Naive B cell (primary cell): Measurements from ENCODE around the gene LSP1. TPM values are rescaled to one million over a fixed set of nuclear protein-coding genes. Genes with fewer than 3 reads are reported as not detected.
A peak's percentile ranks its signal among the peaks of the same experiment; 100 is the strongest.

Experiments
- ATAC-seq, 2 donors: fragments of 150-1000 bp; cut with Tn5 transposase; 2 replicates each; pipeline ENCODE4 v1.10.0; 2021; ENCODE audit warnings: low read depth in 2 of 2, mild to moderate bottlenecking in 2 of 2, moderate library complexity in 2 of 2
- DNase-seq: peaks from one replicate; pipeline ENCODE4 v3.0.0; 2022
- H3K27ac Mint-ChIP-seq, 6 donors: one replicate each; pipeline ENCODE4 v1.8.0; 2020 to 2022; ENCODE audit warnings: mild to moderate bottlenecking in 6 of 6, mixed read lengths in 6 of 6, moderate library complexity in 5 of 6, inconsistent platforms in 2 of 6
- H3K27me3 Mint-ChIP-seq, 3 donors: one replicate each; pipeline ENCODE4 v1.8.0; 2021 to 2022; ENCODE audit warnings: mixed read lengths in 3 of 3, mild to moderate bottlenecking in 1 of 3
- H3K36me3 Mint-ChIP-seq, 2 donors: one replicate each; pipeline ENCODE4 v1.8.0; 2020 to 2022; ENCODE audit warnings: mixed read lengths in 2 of 2, inconsistent platforms in 1 of 2, mild to moderate bottlenecking in 1 of 2
- H3K4me1 Mint-ChIP-seq, 3 donors: one replicate each; pipeline ENCODE4 v1.8.0; 2020 to 2022; ENCODE audit warnings: mixed read lengths in 3 of 3, inconsistent platforms in 1 of 3, mild to moderate bottlenecking in 1 of 3, moderate library complexity in 1 of 3
- H3K4me3 Mint-ChIP-seq, 8 donors: one replicate each; pipeline ENCODE4 v1.8.0; 2020 to 2022; ENCODE audit warnings: mild to moderate bottlenecking in 8 of 8, mixed read lengths in 8 of 8, moderate library complexity in 8 of 8, inconsistent platforms in 2 of 8
- H3K9me3 Mint-ChIP-seq, 7 donors: one replicate each; pipeline ENCODE4 v1.8.0; 2020 to 2022; ENCODE audit warnings: mixed read lengths in 7 of 7, mild to moderate bottlenecking in 5 of 7, inconsistent platforms in 2 of 7, moderate library complexity in 1 of 7
- polyA plus RNA-seq, 6 donors: library from polyadenylated mRNA; unstranded; fragments of 300-500 nt; fragmentation: Illumina TruSeq; gene quantifications; one replicate each; pipeline ENCODE4 v1.2.3, GENCODE V29; 2021; ENCODE audit warnings: low read depth in 6 of 6

Gene LSP1
- polyA plus RNA-seq, 6 donors from 2014 or later, result 342 to 587 (median 422) TPM

DNA sequence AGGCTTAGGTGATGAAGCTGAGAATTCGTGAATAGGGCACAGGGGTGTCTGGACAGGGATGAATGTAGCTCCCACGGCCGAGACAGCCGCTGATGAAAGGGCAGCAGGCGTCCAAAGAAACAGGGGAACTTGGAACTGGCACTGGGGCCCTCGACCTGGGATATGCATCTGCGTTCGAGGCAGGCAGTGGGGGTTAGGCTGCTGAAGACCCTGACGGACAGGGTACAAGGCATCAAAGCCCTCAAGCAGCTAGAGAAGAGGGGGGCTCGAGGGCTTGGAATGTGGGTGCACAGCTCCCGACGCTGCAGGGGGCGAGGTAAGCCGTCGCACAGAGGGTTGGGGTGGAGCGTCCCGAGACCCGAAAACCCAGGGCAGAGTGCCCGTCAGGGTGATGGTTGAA lies 25.0 kb upstream of the LSP1 start:
- H3K4me3 Mint-ChIP-seq, result no peak overlapping the region
- DNase-seq, result no peak
- no peaks in the 10 kb centered on the region for H3K9me3 Mint-ChIP-seq
- no peak for ATAC-seq
- peaks cover 13 to 43% (median 29%) of the 10 kb centered on the region in 3 donors for H3K27me3 Mint-ChIP-seq
- peaks cover 2 to 5% (median 3%) of the 10 kb centered on the region in 3 donors for H3K4me1 Mint-ChIP-seq
- H3K36me3 Mint-ChIP-seq, result no peaks in the 10 kb centered on the region
- peak overlapping the region in 1 of 6 donors; percentile 49 for H3K27ac Mint-ChIP-seq

DNA sequence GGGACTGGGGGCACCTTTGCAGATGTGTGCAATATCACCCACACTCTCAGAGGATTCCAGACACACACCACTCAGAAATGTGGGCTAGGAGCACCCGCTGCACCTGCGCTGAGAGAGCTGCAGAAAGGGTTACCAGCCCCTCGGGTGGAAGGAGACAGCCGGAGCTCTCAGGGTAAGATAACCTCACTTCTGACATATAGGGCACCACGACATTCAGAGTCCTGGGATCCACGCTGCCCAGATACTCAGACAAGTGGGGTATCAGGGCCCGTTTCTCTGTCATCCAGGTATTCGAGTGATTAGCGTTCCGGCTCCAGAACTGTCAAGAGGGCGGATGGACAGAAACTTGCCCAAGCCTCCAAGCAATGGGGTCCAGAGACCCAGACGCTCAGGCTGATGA lies 24.3 kb upstream of the LSP1 start:
- H3K27ac Mint-ChIP-seq, result peak overlapping the region in 1 of 6 donors; percentile 37
- H3K9me3 Mint-ChIP-seq, result no peaks in the 10 kb centered on the region
- H3K4me1 Mint-ChIP-seq, result peaks cover 2 to 5% (median 3%) of the 10 kb centered on the region in 3 donors
- peaks cover 13 to 47% (median 29%) of the 10 kb centered on the region in 3 donors for H3K27me3 Mint-ChIP-seq
- DNase-seq (no peak), ATAC-seq (no peak)
- no peak overlapping the region for H3K4me3 Mint-ChIP-seq
- no peaks in the 10 kb centered on the region for H3K36me3 Mint-ChIP-seq

DNA sequence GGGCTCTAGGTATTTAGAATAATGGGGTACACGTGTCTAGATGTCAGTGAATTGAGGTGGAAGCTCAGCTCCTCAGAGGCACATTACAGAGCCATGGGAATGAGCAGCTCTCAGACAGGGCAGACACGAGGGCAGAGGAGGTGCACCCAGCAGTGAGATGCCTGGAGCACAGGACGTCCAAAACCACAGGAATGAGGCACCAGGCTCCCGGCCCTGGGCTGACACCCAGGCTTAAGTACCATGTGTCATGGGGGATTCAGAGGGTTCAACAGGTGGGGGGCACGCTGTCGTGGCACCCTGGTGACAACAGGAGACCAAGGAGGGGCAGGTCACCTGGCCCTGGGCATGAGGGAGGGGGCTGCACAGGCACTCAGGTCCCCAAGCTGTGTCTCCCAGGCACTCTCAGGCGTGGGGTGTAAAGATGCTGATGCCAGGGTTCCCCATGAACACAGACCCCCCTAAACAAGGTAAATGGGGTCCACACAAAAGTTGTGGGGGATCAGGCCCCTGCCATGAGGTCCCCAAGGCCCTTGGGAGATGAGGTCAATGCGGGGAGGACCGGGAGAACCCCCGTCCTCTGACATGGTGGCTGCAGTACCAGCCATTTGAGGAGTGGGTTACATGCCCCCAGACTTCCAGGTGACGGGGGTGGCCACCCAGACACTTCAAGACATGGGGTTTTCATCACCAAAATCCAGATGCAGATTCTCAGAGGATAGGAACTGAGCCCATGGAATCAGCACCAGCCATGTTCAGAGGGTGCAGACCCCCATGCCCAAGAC lies 23.7 kb upstream of the LSP1 start:
- peak overlapping the region in 1 of 6 donors; percentile 37 for H3K27ac Mint-ChIP-seq
- peaks cover 13 to 50% (median 24%) of the 10 kb centered on the region in 3 donors for H3K27me3 Mint-ChIP-seq
- no peaks in the 10 kb centered on the region for H3K9me3 Mint-ChIP-seq
- no peak for DNase-seq
- ATAC-seq, result no peak
- peaks cover 2 to 5% (median 3%) of the 10 kb centered on the region in 3 donors for H3K4me1 Mint-ChIP-seq
- H3K4me3 Mint-ChIP-seq, result no peak overlapping the region
- no peaks in the 10 kb centered on the region for H3K36me3 Mint-ChIP-seq

DNA sequence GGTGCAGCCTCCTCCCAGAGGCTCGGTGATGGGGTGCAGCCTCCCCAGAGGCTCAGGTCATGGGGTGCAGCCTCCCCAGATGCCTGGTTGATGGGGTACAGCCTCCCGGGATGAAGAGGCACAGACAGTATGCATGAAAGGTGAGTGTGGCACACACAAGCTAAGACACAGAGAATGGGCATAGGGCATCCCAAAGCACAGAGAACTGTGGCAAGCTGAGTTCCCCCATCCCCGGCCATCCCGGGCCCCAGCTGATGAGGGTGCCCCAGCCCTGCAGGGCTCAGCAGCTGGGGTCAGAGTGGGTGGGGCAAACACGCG lies 22.9 kb upstream of the LSP1 start:
- Mint-ChIP-seq H3K36me3 (no peaks in the 10 kb centered on the region), H3K27ac (no peak overlapping the region), H3K4me3 (no peak overlapping the region), H3K27me3 (peaks cover 13 to 46% (median 19%) of the 10 kb centered on the region in 3 donors), H3K4me1 (peaks cover 2 to 5% (median 3%) of the 10 kb centered on the region in 3 donors), H3K9me3 (no peaks in the 10 kb centered on the region)
- DNase-seq (no peak), ATAC-seq (no peak)

DNA sequence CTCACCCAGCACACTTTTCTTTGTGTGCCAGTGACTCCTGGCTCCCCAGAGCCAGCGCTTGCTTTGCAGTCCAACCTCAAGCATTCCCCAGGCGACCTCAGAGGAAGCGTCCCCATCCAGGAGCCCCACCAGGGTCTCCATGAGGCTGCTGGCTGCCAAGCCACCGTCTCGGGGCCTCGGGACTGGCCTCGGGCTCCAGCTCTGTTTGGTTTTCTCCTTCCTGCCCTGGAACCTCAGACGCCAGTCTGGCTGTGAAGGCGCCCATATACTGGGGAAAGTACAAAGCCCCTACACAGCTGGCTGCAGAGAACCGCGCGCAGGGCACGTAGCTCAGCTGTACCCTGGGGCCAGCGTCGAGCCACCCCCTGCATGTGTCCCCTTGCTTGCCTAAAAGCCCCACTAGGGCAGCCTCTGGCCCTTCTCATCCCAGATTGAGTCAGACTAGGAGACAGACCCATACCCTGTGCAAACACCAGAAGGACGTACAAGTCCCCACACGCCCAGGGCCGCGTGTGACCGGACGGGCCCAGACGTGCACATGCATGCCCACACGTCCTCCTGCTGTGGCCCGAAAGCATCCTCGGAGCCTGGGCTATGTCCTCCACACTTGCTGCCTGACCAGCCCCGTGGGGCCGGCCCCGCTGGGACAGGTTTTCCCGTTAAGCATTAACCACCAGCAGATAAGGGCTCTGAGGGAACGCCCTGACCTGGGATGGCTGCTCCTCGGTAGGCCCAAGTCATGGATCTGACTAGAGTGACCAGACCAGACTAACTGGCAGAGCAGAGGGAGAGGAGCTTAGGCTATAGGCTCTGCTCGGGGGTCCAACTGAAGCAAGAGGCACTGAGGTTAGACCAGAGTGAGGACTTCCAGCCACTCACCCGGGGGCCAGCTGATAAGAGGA lies 22.3 kb upstream of the LSP1 start:
- H3K27me3 Mint-ChIP-seq, result peaks cover 13 to 46% (median 19%) of the 10 kb centered on the region in 3 donors
- no peaks in the 10 kb centered on the region for H3K36me3 Mint-ChIP-seq
- H3K4me3 Mint-ChIP-seq, result no peak overlapping the region
- H3K9me3 Mint-ChIP-seq, result no peaks in the 10 kb centered on the region
- ATAC-seq, result no peak
- H3K27ac Mint-ChIP-seq, result no peak overlapping the region
- H3K4me1 Mint-ChIP-seq, result peaks cover 2 to 5% (median 3%) of the 10 kb centered on the region in 3 donors
- DNase-seq, result no peak

DNA sequence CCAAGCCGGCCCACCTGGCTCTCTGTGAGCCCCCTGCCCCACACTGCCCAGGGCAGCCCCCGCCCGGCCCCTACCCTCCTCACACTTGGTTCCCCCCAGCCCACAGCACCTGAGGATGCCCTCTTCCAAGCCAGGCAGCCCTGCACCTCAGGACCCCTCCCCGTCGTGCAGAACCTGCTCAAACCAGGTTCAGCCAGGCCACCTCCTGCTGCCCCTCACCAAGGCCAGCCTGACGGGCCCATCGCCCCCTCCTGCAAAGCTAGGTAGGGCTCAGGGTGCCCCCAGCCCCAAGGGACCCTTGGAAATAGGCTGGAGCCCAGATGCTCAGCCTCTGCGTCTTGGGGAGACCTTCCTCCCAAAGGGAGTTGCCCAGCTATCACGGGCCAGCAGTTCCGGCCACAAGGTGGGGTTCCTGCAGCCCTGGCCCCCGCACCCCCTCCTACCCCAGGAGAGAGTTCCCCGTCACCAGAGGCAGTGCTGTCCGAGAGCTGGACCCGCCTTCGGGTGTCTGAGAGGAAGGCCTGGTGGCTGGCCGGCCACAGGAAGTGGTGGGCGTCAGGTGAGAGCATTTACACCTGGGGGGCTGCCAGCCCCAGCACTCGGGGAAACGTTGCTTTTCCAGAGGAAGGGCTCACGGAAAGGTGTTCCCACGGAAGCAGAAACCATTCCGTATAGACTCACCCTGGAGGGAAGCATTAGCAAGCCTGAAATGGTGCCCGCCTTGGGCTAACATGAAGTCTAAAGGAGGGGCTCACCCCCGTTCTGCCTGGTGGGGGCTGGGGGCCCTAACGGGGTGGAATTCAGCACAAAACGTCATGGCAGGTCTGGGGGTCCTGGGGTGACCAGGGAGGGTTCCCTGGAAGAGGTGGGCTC lies 21.3 kb upstream of the LSP1 start:
- H3K9me3 Mint-ChIP-seq, result no peaks in the 10 kb centered on the region
- DNase-seq (no peak), ATAC-seq (no peak)
- H3K36me3 Mint-ChIP-seq, result no peaks in the 10 kb centered on the region
- peaks cover 13 to 46% (median 19%) of the 10 kb centered on the region in 3 donors for H3K27me3 Mint-ChIP-seq
- H3K4me1 Mint-ChIP-seq, result peaks cover 2 to 5% (median 3%) of the 10 kb centered on the region in 3 donors
- peak overlapping the region in 2 of 6 donors; percentile 46 to 84 for H3K27ac Mint-ChIP-seq
- H3K4me3 Mint-ChIP-seq, result peak overlapping the region in 2 of 8 donors; percentile 15 to 44

DNA sequence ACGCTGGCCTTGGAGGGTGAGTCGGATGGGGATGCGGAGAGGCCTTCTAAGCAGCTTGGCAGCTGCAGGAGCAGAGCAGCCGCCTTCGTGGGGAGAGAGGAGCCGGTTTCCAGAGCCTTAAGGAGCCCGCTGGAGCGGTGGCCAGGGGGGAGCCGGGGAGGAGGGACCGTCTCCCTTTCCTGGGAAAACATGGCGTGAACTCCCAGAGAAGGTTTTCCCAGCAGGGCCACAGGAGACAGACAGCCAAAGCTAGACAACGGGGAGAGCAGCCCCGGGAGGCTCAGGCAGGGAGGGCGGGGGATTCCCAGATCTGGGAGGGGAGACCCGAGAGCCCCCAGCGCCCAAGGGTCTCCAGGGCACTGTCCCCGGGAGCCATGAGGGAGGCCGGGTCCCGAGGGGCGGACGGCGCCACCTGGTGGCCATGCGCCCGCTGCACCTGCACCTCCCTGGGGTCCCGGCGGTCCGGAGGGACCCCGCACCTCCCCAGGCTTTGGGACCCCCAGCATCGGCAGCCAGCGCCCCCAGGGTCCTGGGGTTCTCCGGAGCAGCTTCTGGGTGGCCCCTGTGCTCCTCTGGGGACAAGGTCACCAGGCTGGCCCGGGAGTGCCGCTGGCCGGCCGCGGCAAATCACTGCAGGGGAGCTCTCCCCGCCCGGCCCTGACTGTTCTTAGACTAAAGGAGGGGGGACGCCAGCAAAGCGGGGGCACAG lies 20.5 kb upstream of the LSP1 start:
- Mint-ChIP-seq H3K4me1 (peaks cover 2 to 5% (median 3%) of the 10 kb centered on the region in 3 donors), H3K27me3 (peaks cover 13 to 38% (median 16%) of the 10 kb centered on the region in 3 donors), H3K36me3 (no peaks in the 10 kb centered on the region), H3K4me3 (peak overlapping the region in 3 of 8 donors; percentile 15 to 44 (median 37)), H3K9me3 (no peaks in the 10 kb centered on the region), H3K27ac (peak overlapping the region in 2 of 6 donors; percentile 46 to 84)
- peak; percentile 61 for DNase-seq
- peak; percentile 87 for ATAC-seq

DNA sequence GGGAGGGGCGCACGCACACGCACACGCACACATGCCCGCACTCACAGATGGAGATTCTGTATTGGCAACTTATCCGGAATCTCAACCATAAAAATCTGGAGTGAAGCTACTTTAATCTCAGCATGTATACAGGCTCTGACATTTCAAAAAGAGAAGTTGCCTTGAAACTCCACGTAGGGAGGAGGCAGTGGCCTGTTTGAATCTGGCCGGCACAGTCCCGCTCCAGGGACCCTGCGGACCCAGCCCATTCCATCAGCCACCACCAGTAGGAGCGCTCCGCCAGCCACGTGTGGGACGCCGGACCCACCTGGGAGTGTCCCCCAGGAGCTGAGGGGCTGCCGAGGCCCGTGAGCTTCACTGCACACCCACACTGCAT lies 20.0 kb upstream of the LSP1 start:
- ATAC-seq (no peak), DNase-seq (no peak)
- H3K36me3 Mint-ChIP-seq, result no peaks in the 10 kb centered on the region
- H3K27me3 Mint-ChIP-seq, result peaks cover 11 to 33% (median 13%) of the 10 kb centered on the region in 3 donors
- peaks cover 3 to 6% (median 5%) of the 10 kb centered on the region in 3 donors for H3K4me1 Mint-ChIP-seq
- H3K9me3 Mint-ChIP-seq, result no peaks in the 10 kb centered on the region
- no peak overlapping the region for H3K27ac Mint-ChIP-seq
- peak overlapping the region in 1 of 8 donors; percentile 37 for H3K4me3 Mint-ChIP-seq

DNA sequence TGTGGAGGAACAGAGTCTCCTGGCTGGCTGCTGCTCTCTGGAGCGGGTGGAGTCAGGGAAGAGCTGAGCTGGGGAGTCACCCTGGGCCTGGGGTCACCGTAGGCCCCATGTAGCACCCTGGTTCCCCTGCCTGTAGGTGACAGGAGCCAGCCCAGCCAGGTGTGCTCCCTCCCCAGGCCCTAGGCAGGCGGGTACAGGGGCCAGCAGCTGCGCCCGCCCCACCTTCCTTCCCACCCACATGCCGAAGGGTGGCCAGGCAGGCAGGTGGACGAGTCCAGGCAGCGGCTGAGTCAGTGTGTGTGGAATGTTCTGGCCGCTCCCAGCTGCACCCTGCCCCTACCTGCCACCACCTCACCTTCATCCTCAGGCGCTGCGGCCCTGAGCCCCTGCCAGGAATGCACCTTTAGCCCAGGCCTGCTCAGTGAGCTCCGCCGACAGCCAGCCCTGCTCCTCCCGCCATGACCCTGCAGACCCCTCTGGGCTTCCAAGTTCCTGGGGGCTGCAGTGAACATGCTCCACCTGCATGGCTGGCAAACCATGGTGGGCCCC lies 18.7 kb upstream of the LSP1 start:
- no peak for DNase-seq
- Mint-ChIP-seq H3K36me3 (no peaks in the 10 kb centered on the region), H3K9me3 (no peaks in the 10 kb centered on the region), H3K4me1 (peaks cover 3 to 6% (median 5%) of the 10 kb centered on the region in 3 donors), H3K4me3 (no peak overlapping the region), H3K27ac (no peak overlapping the region), H3K27me3 (peaks cover 2 to 26% (median 7%) of the 10 kb centered on the region in 3 donors)
- ATAC-seq, result no peak

DNA sequence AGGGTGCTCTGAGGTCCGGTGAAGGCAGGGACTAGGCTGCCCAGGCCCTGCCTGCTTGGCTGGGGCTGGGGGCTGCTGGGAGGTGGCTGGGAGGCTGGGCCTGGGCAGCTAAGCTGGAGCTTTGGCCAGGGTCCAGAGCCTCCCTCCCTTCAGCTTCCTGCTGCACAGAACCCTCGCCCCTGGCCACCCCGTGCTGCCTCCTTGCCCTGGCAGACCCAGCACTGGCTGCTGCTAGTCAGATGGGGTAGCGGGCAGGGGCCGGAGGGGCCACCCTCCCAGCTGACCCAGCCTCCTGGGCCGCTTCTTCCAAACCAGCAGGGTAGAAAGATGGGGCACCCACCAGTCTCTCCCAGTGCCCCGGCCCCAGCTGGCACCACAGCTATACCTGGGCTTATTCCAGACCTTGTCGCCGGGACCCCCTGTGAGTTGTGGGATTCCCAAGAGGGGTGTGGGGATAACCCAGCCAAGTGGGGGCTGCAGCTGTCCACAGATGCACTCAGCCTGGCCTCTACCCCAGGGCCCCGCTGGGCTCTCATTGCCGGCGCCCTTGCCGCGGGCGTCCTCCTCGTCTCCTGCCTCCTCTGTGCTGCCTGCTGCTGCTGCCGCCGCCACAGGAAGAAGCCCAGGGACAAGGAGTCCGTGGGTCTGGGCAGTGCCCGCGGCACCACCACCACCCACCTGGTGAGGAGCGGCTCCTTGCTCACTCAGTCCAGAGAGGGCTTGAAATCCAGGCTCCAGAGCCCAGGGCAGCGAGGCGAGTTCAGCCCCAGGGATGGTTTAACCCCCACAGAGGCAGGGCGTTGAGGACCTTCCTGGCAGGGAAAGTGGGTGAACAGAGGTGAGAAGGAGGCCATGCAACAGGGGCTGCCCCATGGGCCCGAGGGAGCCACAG lies 17.9 kb upstream of the LSP1 start, which contains the start of gene SYT8:
Gene SYT8 (plus strand): TSS at position 212 of the 892 bp plus-strand sequence. CDS start 116 bp downstream, at position 328.
- Mint-ChIP-seq H3K36me3 (no peaks in the 10 kb centered on the region), H3K27me3 (peaks cover 0 to 23% (median 7%) of the 10 kb centered on the region in 3 donors), H3K9me3 (no peaks in the 10 kb centered on the region), H3K27ac (no peak within 1 kb of the TSS), H3K4me1 (peaks cover 9 to 12% (median 12%) of the 10 kb centered on the region in 3 donors), H3K4me3 (no peak within 1 kb of the TSS)
- ATAC-seq (no peak), DNase-seq (no peak)

DNA sequence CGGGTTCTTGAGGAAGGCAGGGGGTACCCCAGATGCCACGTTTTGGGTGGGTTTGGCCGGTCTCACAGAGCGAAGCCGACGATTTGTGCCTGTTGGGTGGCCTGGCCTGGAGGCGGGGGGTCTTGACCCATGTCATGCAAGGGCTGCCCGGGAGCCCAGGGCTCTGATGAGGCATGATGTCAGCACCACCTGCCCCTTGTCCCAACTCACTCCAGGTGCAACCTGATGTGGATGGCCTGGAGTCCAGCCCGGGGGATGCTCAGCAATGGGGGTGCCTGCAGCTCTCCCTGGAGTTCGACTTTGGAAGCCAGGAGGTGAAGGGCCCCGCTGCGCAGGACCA lies 17.2 kb upstream of the LSP1 start:
- no peak for ATAC-seq
- Mint-ChIP-seq H3K4me1 (peaks cover 12 to 17% (median 12%) of the 10 kb centered on the region in 3 donors), H3K9me3 (no peaks in the 10 kb centered on the region), H3K27me3 (peaks cover 0 to 19% (median 5%) of the 10 kb centered on the region in 3 donors), H3K4me3 (no peak overlapping the region), H3K36me3 (no peaks in the 10 kb centered on the region), H3K27ac (no peak overlapping the region)
- no peak for DNase-seq
